ENCODE measurements around the gene FRMD4A. TPM values are rescaled to one million over a fixed set of nuclear protein-coding genes. Genes with fewer than 3 reads are reported as not detected.

Gene FRMD4A
- total RNA-seq, 1 experiment from 2014 or later, result 0.23 TPM

- H3K27ac Mint-ChIP-seq (ENCODE audit: low read depth, unreplicated experiment), result no peak overlapping the region
- no peaks in the 10 kb centered on the region for H3K9me3 Mint-ChIP-seq (ENCODE audit: unreplicated experiment)
Observed at GRCh38 chr10:14345262-14345661, 14.5 kb upstream of the FRMD4A start.

GRCh38 chr10:14340051-14340744 is 9.5 kb upstream of the FRMD4A start:
- Mint-ChIP-seq H3K27ac (ENCODE audit: low read depth, unreplicated experiment) (no peak overlapping the region), H3K36me3 (ENCODE audit: insufficient read depth, unreplicated experiment) (no peaks in the 10 kb centered on the region), H3K4me1 (ENCODE audit: insufficient read depth, unreplicated experiment) (no peaks in the 10 kb centered on the region), H3K9me3 (ENCODE audit: unreplicated experiment) (no peaks in the 10 kb centered on the region), H3K4me3 (ENCODE audit: unreplicated experiment) (no peak overlapping the region), H3K27me3 (ENCODE audit: insufficient read depth, unreplicated experiment) (peaks cover 35% of the 10 kb centered on the region)
- ChIA-PET CTCF (no interaction called here), POLR2A (no interaction called here)
- DNase-seq (ENCODE audit: unreplicated experiment), result no peak
- intact Hi-C loops (cut with micrococcal nuclease), result no loop called here
- TF ChIP-seq CTCF (IDR thresholded peaks at IDR 0.05; ENCODE audit: unreplicated experiment), result no peak
- no TSS peak for BruUV-seq (replicated peaks)

More at GRCh38 chr10:14345262-14345661, 14.5 kb upstream of the FRMD4A start:
- no peak for TF ChIP-seq CTCF (IDR thresholded peaks at IDR 0.05; ENCODE audit: unreplicated experiment)
- POLR2A ChIA-PET, result no interaction called here
- no TSS peak for BruUV-seq (replicated peaks)
- H3K27me3 Mint-ChIP-seq (ENCODE audit: insufficient read depth, unreplicated experiment), result peaks cover 28% of the 10 kb centered on the region
- CTCF ChIA-PET, result interaction anchor here (0.6 kb wide), 1 partner anchor 141 kb away, joined by 3 read pairs; no protein-coding TSS in a partner anchor
- intact Hi-C loops (cut with micrococcal nuclease), result no loop called here
- no peak overlapping the region for H3K4me3 Mint-ChIP-seq (ENCODE audit: unreplicated experiment)
- no peaks in the 10 kb centered on the region for H3K36me3 Mint-ChIP-seq (ENCODE audit: insufficient read depth, unreplicated experiment)
- H3K4me1 Mint-ChIP-seq (ENCODE audit: insufficient read depth, unreplicated experiment), result no peaks in the 10 kb centered on the region
- no peak for DNase-seq (ENCODE audit: unreplicated experiment)

- BruUV-seq (replicated peaks), result no TSS peak
- Mint-ChIP-seq H3K36me3 (ENCODE audit: insufficient read depth, unreplicated experiment) (no peaks in the 10 kb centered on the region), H3K27me3 (ENCODE audit: insufficient read depth, unreplicated experiment) (peaks cover 41% of the 10 kb centered on the region), H3K4me3 (ENCODE audit: unreplicated experiment) (no peak overlapping the region), H3K27ac (ENCODE audit: low read depth, unreplicated experiment) (no peak overlapping the region), H3K9me3 (ENCODE audit: unreplicated experiment) (peaks cover 7% of the 10 kb centered on the region), H3K4me1 (ENCODE audit: insufficient read depth, unreplicated experiment) (no peaks in the 10 kb centered on the region)
- TF ChIP-seq CTCF (IDR thresholded peaks at IDR 0.05; ENCODE audit: unreplicated experiment), result no peak
- ChIA-PET CTCF (no interaction called here), POLR2A (no interaction called here)
- intact Hi-C loops (cut with micrococcal nuclease), result no loop called here
- DNase-seq (ENCODE audit: unreplicated experiment), result no peak
Observed at GRCh38 chr10:14336736-14337135, 6.0 kb upstream of the FRMD4A start.

- no peak overlapping the region for H3K4me3 Mint-ChIP-seq (ENCODE audit: unreplicated experiment)
- H3K27me3 Mint-ChIP-seq (ENCODE audit: insufficient read depth, unreplicated experiment), result peaks cover 41% of the 10 kb centered on the region
- peaks cover 5% of the 10 kb centered on the region for H3K36me3 Mint-ChIP-seq (ENCODE audit: insufficient read depth, unreplicated experiment)
- DNase-seq (ENCODE audit: unreplicated experiment), result no peak
- intact Hi-C loops (cut with micrococcal nuclease), result no loop called here
- peaks cover 7% of the 10 kb centered on the region for H3K9me3 Mint-ChIP-seq (ENCODE audit: unreplicated experiment)
- no peak overlapping the region for H3K27ac Mint-ChIP-seq (ENCODE audit: low read depth, unreplicated experiment)
- no peak for TF ChIP-seq CTCF (IDR thresholded peaks at IDR 0.05; ENCODE audit: unreplicated experiment)
- ChIA-PET POLR2A (no interaction called here), CTCF (no interaction called here)
- H3K4me1 Mint-ChIP-seq (ENCODE audit: insufficient read depth, unreplicated experiment), result no peaks in the 10 kb centered on the region
- no TSS peak for BruUV-seq (replicated peaks)
Observed at GRCh38 chr10:14334771-14335170, 4.0 kb upstream of the FRMD4A start.

Data from MCF 10A (cell line).